D721Med (cell line): ENCODE results near the gene PKNOX1.
A peak's percentile ranks its signal among the peaks of the same experiment; 100 is the strongest.
"Not testable (repeated sequence)": the region's sequence is repeated elsewhere in the genome, so short reads cannot be mapped to it uniquely, and the experiment has no call there.

Experiments
- DNase-seq: peaks from one replicate; pipeline ENCODE4 v3.0.0; 2011; ENCODE audit warnings: low spot score; ENCODE audit not compliant: insufficient read length
- FAIRE-seq: peaks from 2 replicates; lab custom pipeline; 2011; peaks lifted over from hg19 to GRCh38; lab: Jason Lieb, UNC
- CTCF ChIP-seq: IDR thresholded peaks from 2 replicates; pipeline ENCODE4 v1.5.1; 2012; ENCODE audit warnings: mild to moderate bottlenecking, control low read depth; ENCODE audit not compliant: insufficient read depth; ENCODE audit errors: missing control alignments

PKNOX1 gene, protein sequence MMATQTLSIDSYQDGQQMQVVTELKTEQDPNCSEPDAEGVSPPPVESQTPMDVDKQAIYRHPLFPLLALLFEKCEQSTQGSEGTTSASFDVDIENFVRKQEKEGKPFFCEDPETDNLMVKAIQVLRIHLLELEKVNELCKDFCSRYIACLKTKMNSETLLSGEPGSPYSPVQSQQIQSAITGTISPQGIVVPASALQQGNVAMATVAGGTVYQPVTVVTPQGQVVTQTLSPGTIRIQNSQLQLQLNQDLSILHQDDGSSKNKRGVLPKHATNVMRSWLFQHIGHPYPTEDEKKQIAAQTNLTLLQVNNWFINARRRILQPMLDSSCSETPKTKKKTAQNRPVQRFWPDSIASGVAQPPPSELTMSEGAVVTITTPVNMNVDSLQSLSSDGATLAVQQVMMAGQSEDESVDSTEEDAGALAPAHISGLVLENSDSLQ

DNA sequence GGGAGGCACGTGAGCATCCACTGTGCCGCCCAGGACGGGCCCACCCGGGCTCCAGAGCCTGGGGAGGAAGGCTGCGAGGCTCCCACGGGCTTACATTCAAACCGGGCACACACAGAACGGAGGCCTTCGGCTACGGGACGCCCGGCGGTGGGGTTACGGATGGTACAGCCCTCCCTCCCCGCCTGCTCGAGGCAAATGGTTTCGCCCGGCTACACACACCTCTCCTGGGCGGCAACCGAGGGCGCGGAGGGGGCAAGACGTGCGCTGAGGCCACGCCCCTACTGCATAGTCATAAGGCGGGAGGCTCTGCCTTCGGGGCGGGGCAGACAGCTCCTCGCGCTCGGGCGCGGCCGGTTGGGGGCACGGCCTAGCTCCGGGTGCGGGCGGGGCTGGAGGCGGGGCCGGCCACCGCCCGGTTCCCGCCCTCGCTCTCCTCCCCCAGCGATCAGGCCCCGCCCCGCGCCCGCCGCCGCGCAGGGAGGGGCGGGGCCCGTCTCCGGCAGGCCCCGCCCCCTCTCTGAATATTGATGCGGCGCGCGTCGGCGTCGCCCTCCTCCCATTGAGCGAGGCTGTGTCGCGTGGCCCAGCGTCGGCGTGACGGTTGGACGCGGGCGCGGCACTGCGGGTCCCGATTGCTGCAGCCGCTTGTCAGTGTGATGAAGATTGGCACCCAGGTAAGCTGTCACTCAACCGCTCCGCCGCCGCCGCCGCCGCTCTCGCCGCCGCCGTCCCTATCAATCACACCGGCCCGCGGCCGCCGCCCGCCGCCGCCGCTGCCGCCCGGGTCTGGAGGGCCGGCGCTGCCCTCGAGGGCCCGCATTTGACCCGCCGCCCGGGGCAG is at the start of gene PKNOX1:
PKNOX1 (plus strand) TSS at position 572 of the 841 bp plus-strand sequence. CDS start 29,820 bp downstream, outside the sequence.
- FAIRE-seq (no peak), DNase-seq (peak; percentile 90)
- TF ChIP-seq CTCF = no peak

DNA sequence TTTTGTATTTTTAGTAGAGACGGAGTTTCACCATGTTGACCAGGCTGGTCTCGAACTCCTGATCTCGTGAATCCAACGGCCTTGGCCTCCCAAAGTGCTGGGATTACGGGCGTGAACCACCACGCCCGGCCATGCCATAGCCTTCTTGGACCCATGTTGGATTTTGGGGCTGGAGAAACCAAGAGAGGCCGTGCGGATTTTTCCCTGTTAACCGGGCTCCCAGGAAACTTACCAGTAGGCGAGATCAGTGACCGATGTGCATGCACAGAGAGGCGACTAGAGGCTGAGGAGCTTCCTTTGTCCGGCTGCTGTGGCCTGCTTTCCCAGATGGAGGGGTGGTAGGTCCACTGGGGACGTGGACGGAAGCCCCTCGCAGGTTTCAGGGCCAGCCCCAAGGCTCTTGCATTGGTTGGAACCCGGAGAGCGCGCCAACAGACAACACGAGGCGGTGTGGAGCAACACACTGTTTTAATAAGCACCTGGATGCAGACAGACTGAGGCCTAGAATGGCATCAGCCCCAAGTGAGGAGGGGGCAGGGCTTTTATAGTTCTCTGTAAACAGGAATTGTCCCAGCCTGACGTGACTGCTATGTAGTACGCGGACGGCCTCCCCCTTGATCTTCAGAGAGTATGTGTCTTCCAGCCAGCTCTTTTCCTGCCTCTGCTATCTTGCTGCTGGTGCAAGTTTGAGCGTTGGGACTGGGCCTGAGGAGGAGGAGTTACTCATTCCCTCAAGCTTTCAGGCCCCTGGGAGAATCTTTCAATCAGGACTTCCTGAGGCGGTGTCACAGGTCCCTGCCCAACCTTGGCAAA is 49.0 kb upstream of the PKNOX1 start, which contains the start of gene ERVH48-1:
ERVH48-1 (minus strand) TSS at position 517 of the 813 bp plus-strand sequence. CDS start 6,624 bp downstream, outside the sequence.
- no peak for FAIRE-seq
- no peak for DNase-seq
- no peak for TF ChIP-seq CTCF

GRCh38 chr21:42927474-42928200 is 46.7 kb upstream of the PKNOX1 start:
- DNase-seq, FAIRE-seq: not testable (repeated sequence)

DNA sequence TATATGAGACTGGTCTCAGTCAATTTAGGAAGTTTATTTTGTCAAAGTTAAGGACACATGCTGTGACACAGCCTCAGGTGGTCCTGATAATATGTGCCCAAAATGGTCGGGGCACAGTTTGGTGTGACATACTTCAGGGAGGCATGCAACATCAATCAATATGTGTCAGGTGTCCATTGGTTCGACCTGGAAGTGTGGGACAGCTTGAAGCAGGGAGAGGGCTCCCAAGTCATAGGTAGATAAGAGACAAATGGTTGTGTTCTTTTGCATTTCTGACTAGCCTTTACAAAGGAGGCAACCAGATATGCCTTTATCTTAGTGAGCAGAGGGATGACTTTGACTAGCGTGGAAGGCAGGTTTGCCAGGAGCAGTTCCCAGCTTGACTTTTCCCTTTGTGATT is 44.4 kb upstream of the PKNOX1 start:
- TF ChIP-seq CTCF = no peak
- DNase-seq (no peak), FAIRE-seq (no peak)

GRCh38 chr21:42931560-42932235 is 42.7 kb upstream of the PKNOX1 start:
- no peak for FAIRE-seq
- no peak for TF ChIP-seq CTCF
- DNase-seq = no peak

- DNase-seq, FAIRE-seq: not testable (repeated sequence)
Measured at GRCh38 chr21:42932378-42933136, 41.8 kb upstream of the PKNOX1 start.

GRCh38 chr21:42933137-42933970 is 41.0 kb upstream of the PKNOX1 start:
- not testable (repeated sequence) for FAIRE-seq, DNase-seq

DNA sequence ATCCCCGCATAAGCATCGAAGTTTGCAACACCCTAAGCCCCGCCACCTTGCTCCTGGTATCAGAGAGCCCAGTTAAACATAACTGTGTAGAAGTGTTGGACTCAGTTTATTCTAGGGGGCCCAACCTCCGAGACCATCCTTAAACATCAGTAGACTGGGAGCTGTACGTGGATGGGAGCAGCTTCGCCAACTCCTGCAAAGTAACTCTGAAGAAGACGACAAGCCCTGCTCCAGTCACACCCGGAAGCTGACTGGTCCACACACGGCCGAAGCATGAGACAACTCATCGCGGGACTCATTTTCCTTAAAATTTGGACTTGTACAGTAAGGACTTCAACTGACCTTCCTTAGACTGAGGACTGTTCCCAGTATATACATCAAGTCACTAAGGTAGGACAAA is 40.4 kb upstream of the PKNOX1 start:
- not testable (repeated sequence) for FAIRE-seq, DNase-seq

DNA sequence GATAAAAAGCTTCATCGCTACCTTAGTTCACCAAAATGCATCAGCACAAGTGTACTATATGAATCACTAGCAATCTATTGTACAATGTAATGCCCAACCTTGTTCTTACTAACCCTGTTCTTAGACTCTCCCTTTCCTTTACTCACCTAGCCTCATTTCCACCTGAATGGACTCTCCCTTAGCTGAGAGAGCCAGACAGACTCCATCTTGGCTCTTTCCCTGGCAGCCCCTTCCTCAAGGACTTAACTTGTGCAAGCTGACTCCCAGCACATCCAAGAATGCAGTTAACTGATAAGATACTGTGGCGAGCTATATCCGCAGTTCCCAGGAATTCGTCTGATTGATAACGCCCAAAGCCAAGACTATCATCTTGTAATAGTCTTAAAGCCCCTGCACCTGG is 38.0 kb upstream of the PKNOX1 start:
- not testable (repeated sequence) for FAIRE-seq, DNase-seq

DNA sequence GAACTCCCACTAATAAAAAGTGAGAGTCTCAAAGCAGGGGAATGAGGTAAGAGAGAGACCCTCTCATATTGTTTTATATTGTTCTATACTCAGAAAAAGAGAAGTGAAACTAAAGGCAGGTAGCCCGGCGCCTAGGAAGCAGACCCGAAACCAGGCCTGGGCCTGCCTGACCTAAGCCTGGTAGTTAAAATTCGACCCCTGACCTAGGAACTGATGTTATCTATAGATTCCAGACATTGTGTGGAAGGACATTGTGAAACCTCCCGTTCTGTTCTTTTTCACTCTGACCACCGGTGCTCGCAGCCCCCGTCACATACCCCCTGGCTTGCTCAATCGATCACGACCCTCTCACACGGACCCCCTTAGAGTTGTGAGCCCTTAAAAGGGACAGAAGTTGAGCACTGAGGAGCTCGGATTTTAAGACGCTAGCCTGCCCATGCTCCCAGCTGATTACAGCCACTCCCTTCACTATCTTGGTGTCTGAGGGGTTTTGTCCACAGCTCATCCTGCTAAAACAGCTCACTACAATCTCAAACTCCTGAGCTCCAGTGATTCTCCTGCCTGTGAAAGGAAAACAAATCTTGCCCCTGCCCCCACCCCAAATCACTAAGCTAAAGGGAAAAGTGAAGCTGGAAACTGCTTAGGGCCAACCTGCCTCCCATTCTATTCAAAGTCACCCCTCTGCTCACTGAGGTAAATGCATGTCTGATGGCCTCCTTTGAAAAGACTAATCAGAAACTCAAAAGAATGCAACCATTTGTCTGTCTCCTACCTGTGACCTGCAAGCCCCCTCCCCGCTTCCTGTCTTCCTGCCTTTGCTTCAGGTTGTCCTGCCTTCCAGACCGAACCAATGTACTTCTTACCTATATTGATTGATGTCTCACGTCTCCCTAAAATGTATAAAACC is 37.1 kb upstream of the PKNOX1 start:
- not testable (repeated sequence) for DNase-seq, FAIRE-seq
